RWPE1 (cell line): ENCODE measurements around the gene KCNQ1.

Experiments
- CTCF ChIA-PET: fragments of 350-600 bp; sonication (Branson Sonifier 250); formaldehyde crosslinking; extraction: SDS; loops from one replicate; lab custom pipeline; 2021; lab: Yijun Ruan, JAX
- POLR2A ChIA-PET: fragments of 400-600 bp; formaldehyde crosslinking; extraction: SDS; loops from one replicate; lab custom pipeline; 2020; ENCODE audit warnings: antibody characterized with exemption; ENCODE audit not compliant: low non-redundant PET; lab: Yijun Ruan, JAX
- DNase-seq: peaks from one replicate; pipeline ENCODE4 v3.0.0; 2012; ENCODE audit warnings: low spot score
- H3K27ac ChIP-seq: fragments of 450-650 bp; 2 replicates; pipeline ENCODE4 v1.5.1; 2017
- CTCF ChIP-seq: fragments of 450-650 bp; conservative IDR thresholded peaks from 2 replicates; pipeline ENCODE4 v1.5.1; 2017; ENCODE audit warnings: low read depth, mild to moderate bottlenecking

KCNQ1 gene

GRCh38 chr11:2651054-2651617 lies 206.3 kb downstream of the KCNQ1 start:
- CTCF ChIA-PET: no interaction called here
- TF ChIP-seq CTCF: no peak
- no peak overlapping the region for H3K27ac ChIP-seq
- POLR2A ChIA-PET: no interaction called here
- DNase-seq: no peak

- ChIA-PET CTCF (no interaction called here), POLR2A (no interaction called here)
- no peak for TF ChIP-seq CTCF
- H3K27ac ChIP-seq: no peak overlapping the region
- no peak for DNase-seq
These were observed 207.0 kb downstream of the KCNQ1 start for GRCh38 chr11:2651826-2652271.

GRCh38 chr11:2652333-2653197 lies 207.8 kb downstream of the KCNQ1 start:
- DNase-seq: no peak
- no peak for TF ChIP-seq CTCF
- ChIA-PET CTCF (no interaction called here), POLR2A (no interaction called here)
- H3K27ac ChIP-seq: no peak overlapping the region

- no peak for TF ChIP-seq CTCF
- DNase-seq: no peak
- H3K27ac ChIP-seq: no peak overlapping the region
- ChIA-PET POLR2A (no interaction called here), CTCF (interaction anchor here (1.2 kb wide), 1 partner anchor 220 kb away, joined by 9 read pairs; no protein-coding TSS in a partner anchor)
These were observed 208.4 kb downstream of the KCNQ1 start for GRCh38 chr11:2653198-2653551.

GRCh38 chr11:2653930-2654739 lies 209.3 kb downstream of the KCNQ1 start:
- TF ChIP-seq CTCF: no peak
- DNase-seq: no peak
- POLR2A ChIA-PET: no interaction called here
- H3K27ac ChIP-seq: no peak overlapping the region
- CTCF ChIA-PET: interaction anchor here (1.2 kb wide), 1 partner anchor 219 kb away, joined by 9 read pairs; no protein-coding TSS in a partner anchor

- DNase-seq: no peak
- H3K27ac ChIP-seq: no peak overlapping the region
- ChIA-PET CTCF (no interaction called here), POLR2A (no interaction called here)
- TF ChIP-seq CTCF: no peak
These were observed 210.4 kb downstream of the KCNQ1 start for GRCh38 chr11:2655016-2655719.
